PC-9 (cell line): Measurements from ENCODE around the gene ZNF497.

Source experiments
- CTCF ChIP-seq: fragments of 200-600 bp; sonication (generic); conservative IDR thresholded peaks from 2 replicates; pipeline ENCODE4 v1.6.1; 2017; ENCODE audit warnings: mixed run types, antibody characterized with exemption, mild to moderate bottlenecking, moderate library complexity
- EZH2 ChIP-seq: fragments of 200-600 bp; sonication (generic); IDR thresholded peaks from 2 replicates; pipeline ENCODE4 v1.8.0; 2017; ENCODE audit warnings: antibody characterized with exemption, low read depth

GRCh38 chr19:58386576-58387337 is 24.2 kb upstream of the ZNF497 start, which contains the start of gene RPS5:
- TF ChIP-seq CTCF (no peak), EZH2 (no peak)
